ENCODE results near the gene PLCH1. TPM values are rescaled to one million over a fixed set of nuclear protein-coding genes. Genes with fewer than 3 reads are reported as not detected.
A peak's percentile ranks its signal among the peaks of the same experiment; 100 is the strongest.

The PLCH1 gene
- total and polyA plus RNA-seq, 9 of the 15 experiments (the other 6 are each of a cell fraction or from before 2014, with no cell fraction given), result 0.17 to 0.62 (median 0.40) TPM

DNA sequence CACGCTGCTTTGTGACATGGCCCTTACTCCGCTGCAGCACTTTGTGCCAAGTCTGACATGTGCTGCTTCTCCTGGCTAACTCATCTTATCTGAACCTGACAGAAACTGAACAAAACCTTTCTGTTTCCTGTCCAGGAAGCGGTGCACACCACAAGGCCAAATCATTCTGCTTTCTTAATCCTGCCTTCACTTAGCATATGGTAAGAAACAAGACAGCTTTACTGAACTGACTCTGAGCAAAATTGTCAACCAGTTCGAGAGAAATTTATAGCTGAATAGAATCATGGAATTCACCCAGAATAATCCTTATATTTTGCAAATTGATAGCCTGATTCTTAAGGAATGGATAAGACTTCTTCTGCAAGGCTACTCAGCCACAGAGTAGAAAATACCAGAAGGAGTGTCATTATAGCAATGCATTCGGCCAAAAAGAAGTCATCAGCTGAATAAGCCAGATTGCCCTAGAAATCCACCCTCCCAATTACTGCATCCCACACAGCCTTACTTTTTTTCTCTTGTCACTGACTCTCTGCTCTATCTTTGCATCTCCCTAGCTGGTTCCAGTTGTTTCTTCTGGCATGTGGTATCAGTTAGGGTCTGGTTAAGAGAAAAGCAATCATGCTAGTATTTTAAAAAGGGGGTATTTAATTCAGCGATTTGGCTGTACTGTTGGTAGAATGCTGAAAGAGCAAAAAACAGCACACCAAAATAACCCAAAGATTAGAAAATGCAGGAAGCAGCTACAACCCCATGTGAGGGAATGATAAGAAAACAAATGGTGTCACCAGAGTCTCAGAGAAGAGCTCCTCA, 409.8 kb downstream of the PLCH1 start (continued):
- peak; percentile 88 for TF ChIP-seq CBFA2T2 (conservative IDR thresholded peaks at IDR 0.05)
- 0 out of 2 replicates have a peak, but pooled peaks have one; percentile 12 for TF ChIP-seq GTF2E2 (tag; IDR thresholded peaks at IDR 0.05)
- no peak for TF ChIP-seq RB1 (IDR thresholded peaks at IDR 0.05; ENCODE audit: low read depth)
- no peak for TF ChIP-seq ZNF253 (CRISPR knock-in tag; conservative IDR thresholded peaks at IDR 0.05)
- TF ChIP-seq, protein P1, sequence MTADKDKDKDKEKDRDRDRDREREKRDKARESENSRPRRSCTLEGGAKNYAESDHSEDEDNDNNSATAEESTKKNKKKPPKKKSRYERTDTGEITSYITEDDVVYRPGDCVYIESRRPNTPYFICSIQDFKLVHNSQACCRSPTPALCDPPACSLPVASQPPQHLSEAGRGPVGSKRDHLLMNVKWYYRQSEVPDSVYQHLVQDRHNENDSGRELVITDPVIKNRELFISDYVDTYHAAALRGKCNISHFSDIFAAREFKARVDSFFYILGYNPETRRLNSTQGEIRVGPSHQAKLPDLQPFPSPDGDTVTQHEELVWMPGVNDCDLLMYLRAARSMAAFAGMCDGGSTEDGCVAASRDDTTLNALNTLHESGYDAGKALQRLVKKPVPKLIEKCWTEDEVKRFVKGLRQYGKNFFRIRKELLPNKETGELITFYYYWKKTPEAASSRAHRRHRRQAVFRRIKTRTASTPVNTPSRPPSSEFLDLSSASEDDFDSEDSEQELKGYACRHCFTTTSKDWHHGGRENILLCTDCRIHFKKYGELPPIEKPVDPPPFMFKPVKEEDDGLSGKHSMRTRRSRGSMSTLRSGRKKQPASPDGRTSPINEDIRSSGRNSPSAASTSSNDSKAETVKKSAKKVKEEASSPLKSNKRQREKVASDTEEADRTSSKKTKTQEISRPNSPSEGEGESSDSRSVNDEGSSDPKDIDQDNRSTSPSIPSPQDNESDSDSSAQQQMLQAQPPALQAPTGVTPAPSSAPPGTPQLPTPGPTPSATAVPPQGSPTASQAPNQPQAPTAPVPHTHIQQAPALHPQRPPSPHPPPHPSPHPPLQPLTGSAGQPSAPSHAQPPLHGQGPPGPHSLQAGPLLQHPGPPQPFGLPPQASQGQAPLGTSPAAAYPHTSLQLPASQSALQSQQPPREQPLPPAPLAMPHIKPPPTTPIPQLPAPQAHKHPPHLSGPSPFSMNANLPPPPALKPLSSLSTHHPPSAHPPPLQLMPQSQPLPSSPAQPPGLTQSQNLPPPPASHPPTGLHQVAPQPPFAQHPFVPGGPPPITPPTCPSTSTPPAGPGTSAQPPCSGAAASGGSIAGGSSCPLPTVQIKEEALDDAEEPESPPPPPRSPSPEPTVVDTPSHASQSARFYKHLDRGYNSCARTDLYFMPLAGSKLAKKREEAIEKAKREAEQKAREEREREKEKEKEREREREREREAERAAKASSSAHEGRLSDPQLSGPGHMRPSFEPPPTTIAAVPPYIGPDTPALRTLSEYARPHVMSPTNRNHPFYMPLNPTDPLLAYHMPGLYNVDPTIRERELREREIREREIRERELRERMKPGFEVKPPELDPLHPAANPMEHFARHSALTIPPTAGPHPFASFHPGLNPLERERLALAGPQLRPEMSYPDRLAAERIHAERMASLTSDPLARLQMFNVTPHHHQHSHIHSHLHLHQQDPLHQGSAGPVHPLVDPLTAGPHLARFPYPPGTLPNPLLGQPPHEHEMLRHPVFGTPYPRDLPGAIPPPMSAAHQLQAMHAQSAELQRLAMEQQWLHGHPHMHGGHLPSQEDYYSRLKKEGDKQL (CRISPR knock-in tag; IDR thresholded peaks at IDR 0.05; ENCODE audit: borderline replicate concordance), result no peak
- TF ChIP-seq DDX20 (tag; IDR thresholded peaks at IDR 0.05; ENCODE audit: low read depth), result no peak
- TF ChIP-seq SAP30 (IDR thresholded peaks at IDR 0.05; ENCODE audit: borderline replicate concordance, insufficient read depth, low read depth, low read length, poor library complexity, severe bottlenecking), result no peak
- no peak for TF ChIP-seq MEF2A (IDR thresholded peaks at IDR 0.05; ENCODE audit: control insufficient read depth, low read depth, low read length)
- TF ChIP-seq ELK3 (CRISPR knock-in tag; IDR thresholded peaks at IDR 0.05), result no peak
- no peak for TF ChIP-seq JUNB (CRISPR knock-in tag; conservative IDR thresholded peaks at IDR 0.05)
- no peak for TF ChIP-seq IRF2 (CRISPR knock-in tag; IDR thresholded peaks at IDR 0.05)
- no peak for TF ChIP-seq MTF1 (CRISPR knock-in tag; IDR thresholded peaks at IDR 0.05; ENCODE audit: borderline replicate concordance)
- no peak for TF ChIP-seq SRF (CRISPR knock-in tag; IDR thresholded peaks at IDR 0.05)
- no peak for TF ChIP-seq ZEB2 (IDR thresholded peaks at IDR 0.05)
- no peak for TF ChIP-seq E4F1 (CRISPR knock-in tag; IDR thresholded peaks at IDR 0.05; ENCODE audit: borderline replicate concordance)

Measured in K562 (cell line).